ENCODE data around the gene KIAA1217.

DNA sequence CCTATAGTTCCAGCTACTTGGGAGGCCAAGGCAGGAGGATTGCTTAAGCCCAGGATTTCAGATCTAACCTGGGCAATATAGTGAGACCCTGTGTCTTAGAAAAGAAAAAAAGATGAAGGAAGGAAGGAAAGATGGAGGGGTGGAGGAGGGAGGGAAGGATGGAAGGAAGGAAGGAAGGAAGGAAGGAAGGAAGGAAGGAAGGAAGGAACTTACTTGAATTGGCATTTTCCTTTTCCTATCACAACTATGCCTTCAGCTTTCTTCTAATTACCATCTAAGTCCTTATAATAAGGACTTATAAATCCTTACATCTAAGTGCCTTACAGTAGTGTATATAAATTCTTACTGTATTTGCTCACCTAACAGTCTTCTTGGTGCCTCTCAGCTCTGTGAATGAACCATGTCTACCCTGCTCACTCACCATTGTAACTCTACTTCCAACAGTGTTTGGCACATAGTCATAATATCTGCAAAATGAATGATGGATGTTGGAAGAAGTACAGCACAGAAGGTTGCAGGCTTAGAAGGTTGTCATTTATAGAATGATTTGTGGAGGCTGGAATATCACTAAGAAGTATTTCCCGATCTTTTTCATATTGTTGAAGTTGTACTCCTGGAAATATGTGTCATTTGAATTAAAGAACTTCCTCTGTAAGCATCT is 125.5 kb downstream of the KIAA1217 start:
- TF ChIP-seq, protein P1, sequence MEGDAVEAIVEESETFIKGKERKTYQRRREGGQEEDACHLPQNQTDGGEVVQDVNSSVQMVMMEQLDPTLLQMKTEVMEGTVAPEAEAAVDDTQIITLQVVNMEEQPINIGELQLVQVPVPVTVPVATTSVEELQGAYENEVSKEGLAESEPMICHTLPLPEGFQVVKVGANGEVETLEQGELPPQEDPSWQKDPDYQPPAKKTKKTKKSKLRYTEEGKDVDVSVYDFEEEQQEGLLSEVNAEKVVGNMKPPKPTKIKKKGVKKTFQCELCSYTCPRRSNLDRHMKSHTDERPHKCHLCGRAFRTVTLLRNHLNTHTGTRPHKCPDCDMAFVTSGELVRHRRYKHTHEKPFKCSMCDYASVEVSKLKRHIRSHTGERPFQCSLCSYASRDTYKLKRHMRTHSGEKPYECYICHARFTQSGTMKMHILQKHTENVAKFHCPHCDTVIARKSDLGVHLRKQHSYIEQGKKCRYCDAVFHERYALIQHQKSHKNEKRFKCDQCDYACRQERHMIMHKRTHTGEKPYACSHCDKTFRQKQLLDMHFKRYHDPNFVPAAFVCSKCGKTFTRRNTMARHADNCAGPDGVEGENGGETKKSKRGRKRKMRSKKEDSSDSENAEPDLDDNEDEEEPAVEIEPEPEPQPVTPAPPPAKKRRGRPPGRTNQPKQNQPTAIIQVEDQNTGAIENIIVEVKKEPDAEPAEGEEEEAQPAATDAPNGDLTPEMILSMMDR (IDR thresholded peaks at IDR 0.05), result no peak
- no peak for TF ChIP-seq POLR2AphosphoS5 (IDR thresholded peaks at IDR 0.05)

Data from esophagus muscularis mucosa (tissue), 3 donors.